ENCODE measurements around the gene PCBP1.
"Not testable (repeated sequence)": the region's sequence is repeated elsewhere in the genome, so short reads cannot be mapped to it uniquely, and the experiment has no call there.

PCBP1 gene

DNA sequence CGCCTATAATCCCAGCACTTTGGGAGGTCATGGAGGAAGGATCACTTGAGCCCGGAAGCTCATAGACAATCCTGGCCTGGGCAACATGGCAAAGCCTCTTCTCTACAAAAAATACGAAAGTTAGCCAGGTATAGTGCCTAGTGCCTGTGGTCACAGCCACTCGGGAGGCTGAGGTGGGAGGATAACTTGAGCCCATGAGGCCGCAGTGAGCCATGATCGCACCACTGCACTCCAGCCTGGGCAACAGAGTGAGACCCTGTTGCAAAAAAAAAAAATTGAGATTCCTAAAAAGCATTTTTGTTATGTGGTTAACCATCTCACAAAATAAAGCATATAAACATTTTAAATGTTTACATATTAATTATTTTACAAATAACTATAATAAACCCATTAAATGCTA is 13.9 kb downstream of the PCBP1 start:
- no peak for DNase-seq

- not testable (repeated sequence) for DNase-seq
Measured at GRCh38 chr2:70101686-70102085, 14.4 kb downstream of the PCBP1 start.

- not testable (repeated sequence) for DNase-seq
Measured at GRCh38 chr2:70102323-70102905, 15.1 kb downstream of the PCBP1 start.

GRCh38 chr2:70103531-70104061 is 16.3 kb downstream of the PCBP1 start:
- DNase-seq, result no peak

- DNase-seq, result peak; percentile 18
Measured at GRCh38 chr2:70104231-70105111, 17.2 kb downstream of the PCBP1 start.

DNA sequence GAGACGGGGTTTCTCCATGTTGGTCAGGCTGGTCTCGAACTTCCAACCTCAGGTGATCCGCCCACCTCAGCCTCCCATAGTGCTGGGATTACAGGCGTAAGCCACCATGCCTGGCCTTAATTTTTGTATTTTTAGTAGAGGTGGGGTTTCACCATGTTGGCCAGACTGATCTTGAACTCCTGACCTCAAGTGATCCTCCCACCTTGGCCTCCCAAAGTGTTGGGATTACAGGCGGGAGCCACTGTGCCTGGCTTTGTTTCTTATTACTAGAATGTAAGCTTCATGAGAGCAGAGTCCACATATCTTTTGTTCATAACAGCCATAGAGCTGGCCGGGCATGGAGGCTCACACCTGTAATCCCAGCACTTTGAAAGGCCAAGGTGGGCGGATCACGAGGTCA is 18.9 kb downstream of the PCBP1 start:
- not testable (repeated sequence) for DNase-seq

DNA sequence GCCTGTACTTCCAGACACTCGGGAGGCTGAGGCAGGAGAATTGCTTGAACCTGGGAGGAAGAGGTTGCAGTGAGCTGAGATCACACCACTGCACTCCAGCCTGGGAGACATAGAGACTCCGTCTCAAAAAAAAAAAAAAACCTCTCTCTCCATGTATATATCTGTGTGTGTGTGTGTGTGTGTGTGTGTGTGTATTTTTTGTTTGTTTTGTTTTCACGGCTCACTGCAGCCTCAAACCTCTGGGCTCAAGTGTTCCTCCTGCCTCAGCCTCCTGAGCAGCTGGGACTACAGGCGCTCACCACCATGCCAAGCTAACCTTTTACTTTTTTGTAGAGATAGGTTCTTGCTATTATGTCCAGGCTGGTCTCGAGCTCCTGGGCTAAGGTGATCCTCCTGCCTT is 23.1 kb downstream of the PCBP1 start:
- not testable (repeated sequence) for DNase-seq

- DNase-seq, result no peak
Measured at GRCh38 chr2:70111752-70112591, 24.7 kb downstream of the PCBP1 start.

GRCh38 chr2:70113359-70114070 is 26.2 kb downstream of the PCBP1 start:
- DNase-seq, result no peak

DNA sequence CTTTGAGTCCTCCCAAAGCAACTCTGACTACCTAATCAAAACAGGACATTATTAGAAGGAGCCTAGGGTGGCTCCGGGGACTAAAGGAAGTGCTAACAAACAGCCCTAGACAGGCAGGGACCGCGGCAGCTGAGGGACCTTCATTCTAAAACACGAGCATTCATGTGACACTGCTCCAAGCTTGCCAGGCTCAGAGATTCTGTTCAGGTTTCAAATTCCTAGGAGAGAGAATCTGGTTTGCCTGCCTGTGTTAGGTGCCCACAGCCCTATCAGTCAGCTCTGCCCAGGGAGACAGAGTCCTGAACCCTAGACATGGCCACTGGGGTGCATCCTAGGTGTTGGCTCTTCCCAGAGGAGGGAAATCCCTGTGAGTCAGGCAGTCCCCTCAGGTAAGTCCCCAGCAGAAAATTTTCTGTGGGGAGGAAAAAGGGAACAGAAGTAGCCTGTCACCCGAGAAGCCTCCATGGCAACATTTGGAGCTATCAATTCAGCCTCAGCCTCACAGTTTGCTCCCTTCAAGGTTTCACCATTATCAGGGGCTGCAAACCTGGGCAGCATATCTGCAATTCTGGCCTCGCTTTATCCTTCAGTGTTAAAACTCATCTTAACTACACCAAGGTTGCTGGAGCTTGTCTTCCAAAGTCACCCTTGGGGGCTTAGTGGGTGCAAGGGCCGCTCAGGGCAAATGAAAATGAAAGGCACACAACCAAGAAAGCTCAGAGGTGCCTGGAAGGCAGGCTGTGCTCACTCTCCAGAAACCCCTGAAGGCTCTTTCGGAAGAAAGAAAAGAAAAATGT is 28.6 kb downstream of the PCBP1 start:
- no peak for DNase-seq

DNA sequence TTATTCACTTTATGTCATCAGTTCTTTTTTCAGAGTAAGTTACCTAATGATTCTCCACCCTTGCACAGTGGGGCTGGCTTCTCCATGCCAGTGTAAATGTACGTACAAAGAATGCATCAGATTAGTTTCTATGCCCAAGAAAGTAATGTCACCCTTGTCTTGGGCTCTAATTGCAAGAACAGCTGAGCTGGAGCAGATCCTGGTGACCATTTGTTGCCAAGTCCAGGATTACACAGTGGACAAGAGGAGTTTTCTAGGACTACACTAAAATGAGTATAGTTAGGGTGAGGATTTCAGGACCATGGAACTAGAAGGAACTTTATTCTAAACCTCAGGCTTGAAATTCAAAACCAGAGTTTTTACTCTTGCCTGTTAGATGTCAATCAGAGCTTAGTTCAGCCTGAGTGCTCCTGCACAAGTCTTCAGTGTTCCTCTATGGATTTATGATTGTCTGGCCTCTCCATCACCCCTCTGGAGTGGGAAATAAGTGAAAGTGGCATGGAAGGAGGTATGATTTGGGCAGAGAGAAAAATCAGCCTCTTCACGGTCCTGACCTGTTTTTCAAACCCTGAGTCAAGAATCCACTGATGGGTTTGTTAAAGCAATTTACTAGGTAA is 29.8 kb downstream of the PCBP1 start:
- DNase-seq, result no peak

GRCh38 chr2:70118798-70119454 is 31.6 kb downstream of the PCBP1 start:
- no peak for DNase-seq

DNA sequence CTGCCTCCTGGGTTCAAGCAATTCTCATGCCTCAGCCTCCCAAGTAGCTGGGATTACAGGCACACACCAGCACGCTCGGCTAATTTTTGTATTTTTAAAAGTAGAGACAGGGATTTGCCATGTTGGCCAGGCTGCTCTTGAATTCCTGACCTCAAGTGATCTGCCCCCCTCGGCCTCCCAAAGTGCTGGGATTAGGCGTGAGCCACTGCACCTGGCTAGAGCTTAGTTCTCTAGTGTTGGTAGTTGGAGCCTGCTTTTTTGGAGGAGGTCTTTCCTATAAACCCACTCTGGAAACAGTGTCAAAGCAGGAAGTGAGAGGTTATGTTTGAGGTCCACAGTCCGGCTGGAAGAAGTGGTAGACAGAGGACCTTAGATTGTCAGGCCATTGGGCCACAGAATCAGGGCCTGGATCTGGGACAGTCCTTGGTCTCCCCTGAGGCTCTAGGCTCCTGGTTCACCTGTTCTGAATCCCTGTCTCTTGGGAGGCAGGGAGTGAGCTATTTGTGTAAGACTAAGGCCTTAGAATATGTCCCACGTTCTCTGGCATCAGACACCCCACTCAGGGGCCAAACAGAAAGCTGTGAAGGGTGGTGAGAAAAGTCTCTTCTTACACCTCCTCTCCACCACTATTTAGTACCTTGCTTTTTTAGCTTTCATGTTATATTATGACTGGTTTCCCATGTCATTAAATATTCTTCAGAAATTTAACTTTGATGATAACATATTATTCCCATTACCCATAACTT is 34.5 kb downstream of the PCBP1 start:
- no peak for DNase-seq

GRCh38 chr2:70122470-70122869 is 35.2 kb downstream of the PCBP1 start:
- no peak for DNase-seq

DNA sequence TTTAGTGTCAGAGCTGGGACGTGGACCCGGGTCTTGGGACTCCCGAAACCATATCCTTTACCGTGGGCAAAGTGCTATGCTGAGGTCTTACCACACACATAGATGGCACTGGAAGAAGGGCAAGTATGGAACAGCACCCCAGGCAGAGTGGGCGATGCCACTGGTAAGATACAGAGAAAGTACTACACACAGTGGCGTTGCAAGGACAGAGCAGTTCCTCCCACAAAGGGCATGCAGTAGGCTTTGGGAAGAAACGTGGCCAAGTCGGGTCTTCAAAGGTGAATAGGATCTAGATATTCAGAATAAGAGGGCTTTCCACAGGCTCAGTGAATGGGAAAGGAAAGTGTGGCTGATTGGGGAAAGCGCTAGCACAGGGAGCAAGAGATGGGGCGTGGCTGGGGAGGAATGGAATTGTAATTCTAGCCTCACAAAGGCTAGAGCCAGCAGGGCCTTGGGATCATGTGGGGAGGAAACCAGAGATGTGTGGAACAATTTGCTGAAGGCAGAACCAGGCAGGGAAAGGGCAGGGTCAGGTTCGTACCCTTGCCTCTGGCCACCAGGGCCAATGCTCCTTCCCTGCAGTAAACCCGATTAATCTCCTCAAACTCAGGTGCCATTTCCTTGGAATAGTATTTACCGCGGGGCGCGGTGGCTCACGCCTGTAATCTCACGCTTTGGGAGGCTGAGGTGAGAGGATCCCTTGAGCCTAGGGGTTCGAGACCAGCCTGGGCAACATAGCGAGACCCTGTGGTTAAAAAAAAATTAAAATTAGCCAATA is 36.0 kb downstream of the PCBP1 start:
- DNase-seq, result no peak

DNA sequence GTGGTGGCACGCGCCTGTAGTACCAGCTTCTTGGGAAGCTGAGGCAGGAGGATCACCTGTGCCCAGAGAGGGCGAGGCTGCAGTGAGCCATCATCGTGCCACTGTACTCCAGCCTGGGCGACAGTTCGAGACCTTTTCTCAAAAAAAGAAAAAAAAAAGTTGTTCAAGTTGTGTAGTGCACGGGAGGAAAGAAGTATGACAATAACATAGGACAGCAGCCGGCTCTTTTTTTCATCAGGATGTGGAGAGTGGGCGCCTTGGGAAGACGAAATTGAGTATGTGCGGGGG is 36.5 kb downstream of the PCBP1 start:
- DNase-seq, result no peak

DNA sequence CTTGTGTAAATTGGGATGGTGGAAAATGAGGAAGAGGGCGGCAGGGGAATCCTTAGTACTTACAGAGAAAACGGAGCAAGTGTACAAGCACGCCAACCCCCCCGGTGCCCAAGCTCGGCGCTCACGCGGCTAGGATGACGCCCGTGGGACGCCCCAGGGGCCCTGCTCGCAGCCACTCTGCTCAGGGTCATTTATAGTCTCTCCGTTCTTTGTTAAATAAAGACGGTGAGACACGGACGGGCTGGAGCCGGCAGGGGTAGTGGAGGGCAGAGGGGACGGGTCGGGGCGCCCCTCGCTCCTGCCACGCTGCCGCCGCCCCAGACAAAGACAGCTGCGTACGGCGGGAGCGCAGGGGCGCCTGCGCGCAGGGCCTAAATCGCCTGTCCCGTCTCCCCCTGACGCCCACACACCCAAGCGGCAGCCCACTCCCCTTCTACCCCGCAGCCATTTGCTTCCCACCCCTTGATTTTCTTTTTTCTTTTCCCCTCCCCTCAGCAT is 37.8 kb downstream of the PCBP1 start:
- DNase-seq, result no peak

DNA sequence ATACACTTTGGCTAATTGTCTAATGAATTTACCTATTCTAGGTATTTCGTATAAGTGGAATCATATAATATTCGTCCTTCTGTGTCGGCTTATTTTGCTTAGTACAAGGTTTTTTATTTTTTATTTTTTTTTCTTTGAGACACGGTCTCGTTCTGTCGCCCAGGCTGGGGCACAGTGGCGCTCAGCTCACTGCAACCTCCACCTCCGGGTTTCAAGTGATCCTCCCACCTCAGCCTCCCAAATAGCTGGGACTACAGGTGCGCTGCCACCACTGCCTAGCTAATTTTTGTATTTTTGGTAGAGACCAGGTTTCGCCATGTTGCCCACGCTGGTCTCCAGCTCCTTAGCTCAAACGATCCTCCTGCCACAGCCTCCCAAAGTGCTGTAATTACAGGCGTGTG is 38.2 kb downstream of the PCBP1 start:
- no peak for DNase-seq

- DNase-seq, result no peak
Measured at GRCh38 chr2:70126413-70126812, 39.1 kb downstream of the PCBP1 start.
